HepG2 (cell line): Measurements from ENCODE around the gene INA. TPM values are rescaled to one million over a fixed set of nuclear protein-coding genes. Genes with fewer than 3 reads are reported as not detected.
A peak's percentile ranks its signal among the peaks of the same experiment; 100 is the strongest.

Source experiments
- ERF ChIP-seq: IDR thresholded peaks from 2 replicates; pipeline ENCODE4 v1.6.1; 2018; ENCODE audit warnings: missing biosample characterization, missing genetic modification reagents
- FOSL2 ChIP-seq: sonication (generic); formaldehyde crosslinking; IDR thresholded peaks from 2 replicates; pipeline ENCODE4 v1.4.0; 2020; ENCODE audit warnings: missing genetic modification reagents
- HOXA5 ChIP-seq: sonication (generic); formaldehyde crosslinking; IDR thresholded peaks from 2 replicates; pipeline ENCODE4 v1.4.0; 2020; ENCODE audit warnings: missing genetic modification reagents
- IRF2 ChIP-seq: IDR thresholded peaks from 2 replicates; pipeline ENCODE4 v1.6.1; 2018; ENCODE audit warnings: missing genetic modification reagents, missing compliant biosample characterization
- IRX3 ChIP-seq: sonication (generic); formaldehyde crosslinking; IDR thresholded peaks from 2 replicates; pipeline ENCODE4 v1.8.1; 2023; ENCODE audit warnings: mild to moderate bottlenecking, low read depth, missing genetic modification reagents, borderline replicate concordance
- KDM2A ChIP-seq: sonication (generic); formaldehyde crosslinking; IDR thresholded peaks from 2 replicates; pipeline ENCODE4 v1.4.0; 2020; ENCODE audit warnings: low read depth, missing genetic modification reagents, borderline replicate concordance
- RFXANK ChIP-seq: IDR thresholded peaks from 2 replicates; pipeline ENCODE4 v1.6.1; 2016
- SAP130 ChIP-seq: IDR thresholded peaks from 2 replicates; pipeline ENCODE4 v1.6.1; 2016; ENCODE audit warnings: low read depth
- SIN3A ChIP-seq: IDR thresholded peaks from 2 replicates; pipeline ENCODE4 v1.6.1; 2011; ENCODE audit warnings: low read depth, mild to moderate bottlenecking, control low read depth, low read length, borderline replicate concordance
- XRCC5 ChIP-seq: fragments of 200-400 bp; formaldehyde crosslinking; optimal IDR thresholded peaks from 2 replicates; pipeline ENCODE3; 2017; ENCODE audit warnings: mild to moderate bottlenecking, low read length
- ZEB1 ChIP-seq: IDR thresholded peaks from 2 replicates; pipeline ENCODE4 v1.6.1; 2012; ENCODE audit warnings: mild to moderate bottlenecking, low read depth, inconsistent platforms; ENCODE audit not compliant: insufficient replicate concordance
- ZFP90 ChIP-seq: sonication (generic); formaldehyde crosslinking; IDR thresholded peaks from 2 replicates; pipeline ENCODE4 v1.8.0; 2022; ENCODE audit warnings: missing genetic modification reagents, mild to moderate bottlenecking, inconsistent platforms, borderline replicate concordance
- ZNF136 ChIP-seq: sonication (generic); formaldehyde crosslinking; IDR thresholded peaks from 2 replicates; pipeline ENCODE4 v1.8.1; 2022; ENCODE audit warnings: low read depth, mild to moderate bottlenecking, moderate library complexity, missing genetic modification reagents
- ZNF205 ChIP-seq: IDR thresholded peaks from 2 replicates; pipeline ENCODE4 v1.6.1; 2018; ENCODE audit warnings: missing biosample characterization, missing genetic modification reagents
- ZNF260 ChIP-seq: sonication (generic); formaldehyde crosslinking; IDR thresholded peaks from 2 replicates; pipeline ENCODE4 v1.4.0; 2020; ENCODE audit warnings: missing genetic modification reagents, low read depth, mild to moderate bottlenecking, borderline replicate concordance
- ZNF441 ChIP-seq: sonication (generic); formaldehyde crosslinking; IDR thresholded peaks from 2 replicates; pipeline ENCODE4 v1.7.0; 2021; ENCODE audit warnings: missing genetic modification reagents, borderline replicate concordance
- ZNF530 ChIP-seq: sonication (generic); formaldehyde crosslinking; IDR thresholded peaks from 2 replicates; pipeline ENCODE4 v1.5.0; 2020; ENCODE audit warnings: low read depth, mild to moderate bottlenecking, missing genetic modification reagents
- polyA plus RNA-seq, 8 experiments: library from polyadenylated mRNA; depleted of rRNA in 3 of 8; stranded (reverse) in 7 of 8; unstranded in 1 of 8; fragments of >200 nt; fragmentation: Illumina TruSeq in 4 of 8; extraction: Trizol in 4 of 8; gene quantifications; 2 replicates each; pipeline versions ENCODE4 v1.2.1 to v1.2.3, GENCODE V29; 2011 to 2016; ENCODE audit warnings: low read depth in 4 of 8, missing spikeins in 1 of 8, mixed read lengths in 1 of 8; ENCODE audit not compliant: insufficient read depth in 1 of 8
- total RNA-seq, 5 experiments: library from RNA; depleted of rRNA; stranded (reverse); fragments of >200 nt; fragmentation: Illumina TruSeq; extraction: Trizol; gene quantifications; 2 replicates each; pipeline ENCODE4 v1.2.3, GENCODE V29; 2016; ENCODE audit warnings: low read depth in 1 of 5
- TF ChIP-seq, protein P1 (sequence below): sonication (generic); formaldehyde crosslinking; IDR thresholded peaks from 2 replicates; pipeline ENCODE4 v1.4.0; 2020; ENCODE audit warnings: missing genetic modification reagents, borderline replicate concordance
- TF ChIP-seq, protein P2 (sequence below): sonication (generic); formaldehyde crosslinking; conservative IDR thresholded peaks from 2 replicates; pipeline ENCODE4 v1.4.0; 2020; ENCODE audit warnings: missing genetic modification reagents
- TF ChIP-seq, protein P3 (sequence below): sonication (generic); formaldehyde crosslinking; IDR thresholded peaks from 2 replicates; pipeline ENCODE4 v1.4.0; 2020; ENCODE audit warnings: missing genetic modification reagents; ENCODE audit errors: not compliant biosample characterization
- TF ChIP-seq, protein P4 (sequence below): sonication (generic); formaldehyde crosslinking; conservative IDR thresholded peaks from 2 replicates; pipeline ENCODE4 v1.5.0; 2020; ENCODE audit warnings: missing genetic modification reagents
- TF ChIP-seq, protein P5 (sequence below): IDR thresholded peaks from 2 replicates; pipeline ENCODE4 v1.6.1; 2016; ENCODE audit warnings: low read depth, control low read depth

INA gene
- total and polyA plus RNA-seq, 2 of the 13 experiments (the other 11 are each of a cell fraction or from before 2014, with no cell fraction given) = 0.04 to 0.13 TPM

DNA sequence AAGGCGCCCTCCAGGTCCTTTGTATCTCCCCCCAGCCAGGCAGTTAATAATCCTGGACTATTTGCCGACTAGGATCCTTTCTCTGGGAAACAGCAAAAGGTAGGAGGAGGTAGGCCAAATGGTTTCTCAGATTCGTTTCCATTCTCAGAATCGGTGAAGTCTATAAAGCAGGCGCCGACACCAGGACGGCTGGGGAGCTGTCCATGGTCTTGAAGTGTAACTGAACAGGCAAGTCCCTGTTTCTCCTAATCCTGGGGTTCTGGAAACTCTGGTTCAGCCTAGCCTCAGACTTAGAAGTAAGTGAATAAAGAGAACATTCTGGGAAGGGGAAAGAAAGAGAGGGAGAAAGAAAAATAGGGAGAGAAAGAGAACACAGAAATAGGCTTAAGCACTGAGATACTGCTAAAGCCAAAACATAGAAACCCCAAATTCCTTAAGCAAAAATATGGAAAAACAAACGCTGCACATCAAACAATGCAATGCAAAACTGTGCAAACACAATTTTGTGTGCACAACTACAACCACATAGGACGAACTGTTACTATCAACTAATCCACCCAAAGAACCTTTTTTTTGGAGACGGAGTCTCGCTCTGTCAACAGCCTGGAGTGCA, 11.1 kb upstream of the INA start (continued):
- TF ChIP-seq ZEB1 = no peak
- 0 out of 2 replicates have a peak, but pooled peaks have one; percentile 44 for TF ChIP-seq ZNF136 (CRISPR knock-in tag)
- TF ChIP-seq XRCC5 = peak; percentile 38
- peak; percentile 67; the same call in 1 of the 2 replicates for TF ChIP-seq IRX3
- TF ChIP-seq, protein P1, sequence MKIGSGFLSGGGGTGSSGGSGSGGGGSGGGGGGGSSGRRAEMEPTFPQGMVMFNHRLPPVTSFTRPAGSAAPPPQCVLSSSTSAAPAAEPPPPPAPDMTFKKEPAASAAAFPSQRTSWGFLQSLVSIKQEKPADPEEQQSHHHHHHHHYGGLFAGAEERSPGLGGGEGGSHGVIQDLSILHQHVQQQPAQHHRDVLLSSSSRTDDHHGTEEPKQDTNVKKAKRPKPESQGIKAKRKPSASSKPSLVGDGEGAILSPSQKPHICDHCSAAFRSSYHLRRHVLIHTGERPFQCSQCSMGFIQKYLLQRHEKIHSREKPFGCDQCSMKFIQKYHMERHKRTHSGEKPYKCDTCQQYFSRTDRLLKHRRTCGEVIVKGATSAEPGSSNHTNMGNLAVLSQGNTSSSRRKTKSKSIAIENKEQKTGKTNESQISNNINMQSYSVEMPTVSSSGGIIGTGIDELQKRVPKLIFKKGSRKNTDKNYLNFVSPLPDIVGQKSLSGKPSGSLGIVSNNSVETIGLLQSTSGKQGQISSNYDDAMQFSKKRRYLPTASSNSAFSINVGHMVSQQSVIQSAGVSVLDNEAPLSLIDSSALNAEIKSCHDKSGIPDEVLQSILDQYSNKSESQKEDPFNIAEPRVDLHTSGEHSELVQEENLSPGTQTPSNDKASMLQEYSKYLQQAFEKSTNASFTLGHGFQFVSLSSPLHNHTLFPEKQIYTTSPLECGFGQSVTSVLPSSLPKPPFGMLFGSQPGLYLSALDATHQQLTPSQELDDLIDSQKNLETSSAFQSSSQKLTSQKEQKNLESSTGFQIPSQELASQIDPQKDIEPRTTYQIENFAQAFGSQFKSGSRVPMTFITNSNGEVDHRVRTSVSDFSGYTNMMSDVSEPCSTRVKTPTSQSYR = peak; percentile 46; the same call in 1 of the 2 replicates
- TF ChIP-seq SAP130 = peak; percentile 77
- TF ChIP-seq ERF = peak; percentile 82
- TF ChIP-seq ZNF260 = no peak
- peak; percentile 54; the same call in 1 of the 2 replicates for TF ChIP-seq IRF2
- TF ChIP-seq, protein P2, sequence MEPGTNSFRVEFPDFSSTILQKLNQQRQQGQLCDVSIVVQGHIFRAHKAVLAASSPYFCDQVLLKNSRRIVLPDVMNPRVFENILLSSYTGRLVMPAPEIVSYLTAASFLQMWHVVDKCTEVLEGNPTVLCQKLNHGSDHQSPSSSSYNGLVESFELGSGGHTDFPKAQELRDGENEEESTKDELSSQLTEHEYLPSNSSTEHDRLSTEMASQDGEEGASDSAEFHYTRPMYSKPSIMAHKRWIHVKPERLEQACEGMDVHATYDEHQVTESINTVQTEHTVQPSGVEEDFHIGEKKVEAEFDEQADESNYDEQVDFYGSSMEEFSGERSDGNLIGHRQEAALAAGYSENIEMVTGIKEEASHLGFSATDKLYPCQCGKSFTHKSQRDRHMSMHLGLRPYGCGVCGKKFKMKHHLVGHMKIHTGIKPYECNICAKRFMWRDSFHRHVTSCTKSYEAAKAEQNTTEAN = peak; percentile 86
- TF ChIP-seq SIN3A = peak; percentile 55; the same call in 1 of the 2 replicates
- TF ChIP-seq, protein P3, sequence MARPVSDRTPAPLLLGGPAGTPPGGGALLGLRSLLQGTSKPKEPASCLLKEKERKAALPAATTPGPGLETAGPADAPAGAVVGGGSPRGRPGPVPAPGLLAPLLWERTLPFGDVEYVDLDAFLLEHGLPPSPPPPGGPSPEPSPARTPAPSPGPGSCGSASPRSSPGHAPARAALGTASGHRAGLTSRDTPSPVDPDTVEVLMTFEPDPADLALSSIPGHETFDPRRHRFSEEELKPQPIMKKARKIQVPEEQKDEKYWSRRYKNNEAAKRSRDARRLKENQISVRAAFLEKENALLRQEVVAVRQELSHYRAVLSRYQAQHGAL = peak; percentile 90
- TF ChIP-seq ZNF205 = peak; percentile 68; the same call in 1 of the 2 replicates
- peak; percentile 93 for TF ChIP-seq HOXA5 (CRISPR knock-in tag)
- TF ChIP-seq, protein P4, sequence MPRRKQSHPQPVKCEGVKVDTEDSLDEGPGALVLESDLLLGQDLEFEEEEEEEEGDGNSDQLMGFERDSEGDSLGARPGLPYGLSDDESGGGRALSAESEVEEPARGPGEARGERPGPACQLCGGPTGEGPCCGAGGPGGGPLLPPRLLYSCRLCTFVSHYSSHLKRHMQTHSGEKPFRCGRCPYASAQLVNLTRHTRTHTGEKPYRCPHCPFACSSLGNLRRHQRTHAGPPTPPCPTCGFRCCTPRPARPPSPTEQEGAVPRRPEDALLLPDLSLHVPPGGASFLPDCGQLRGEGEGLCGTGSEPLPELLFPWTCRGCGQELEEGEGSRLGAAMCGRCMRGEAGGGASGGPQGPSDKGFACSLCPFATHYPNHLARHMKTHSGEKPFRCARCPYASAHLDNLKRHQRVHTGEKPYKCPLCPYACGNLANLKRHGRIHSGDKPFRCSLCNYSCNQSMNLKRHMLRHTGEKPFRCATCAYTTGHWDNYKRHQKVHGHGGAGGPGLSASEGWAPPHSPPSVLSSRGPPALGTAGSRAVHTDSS = no peak
- peak; percentile 81; the same call in 1 of the 2 replicates for TF ChIP-seq ZNF441 (CRISPR knock-in tag)
- no peak for TF ChIP-seq ZNF530 (CRISPR knock-in tag)
- peak; percentile 72; the same call in 1 of the 2 replicates for TF ChIP-seq ZFP90
- TF ChIP-seq KDM2A (CRISPR knock-in tag) = 0 out of 2 replicates have a peak, but pooled peaks have one; percentile 50
- TF ChIP-seq RFXANK (CRISPR knock-in tag) = peak; percentile 89; the same call in 1 of the 2 replicates
- TF ChIP-seq, protein P5, sequence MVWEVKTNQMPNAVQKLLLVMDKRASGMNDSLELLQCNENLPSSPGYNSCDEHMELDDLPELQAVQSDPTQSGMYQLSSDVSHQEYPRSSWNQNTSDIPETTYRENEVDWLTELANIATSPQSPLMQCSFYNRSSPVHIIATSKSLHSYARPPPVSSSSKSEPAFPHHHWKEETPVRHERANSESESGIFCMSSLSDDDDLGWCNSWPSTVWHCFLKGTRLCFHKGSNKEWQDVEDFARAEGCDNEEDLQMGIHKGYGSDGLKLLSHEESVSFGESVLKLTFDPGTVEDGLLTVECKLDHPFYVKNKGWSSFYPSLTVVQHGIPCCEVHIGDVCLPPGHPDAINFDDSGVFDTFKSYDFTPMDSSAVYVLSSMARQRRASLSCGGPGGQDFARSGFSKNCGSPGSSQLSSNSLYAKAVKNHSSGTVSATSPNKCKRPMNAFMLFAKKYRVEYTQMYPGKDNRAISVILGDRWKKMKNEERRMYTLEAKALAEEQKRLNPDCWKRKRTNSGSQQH (CRISPR knock-in tag) = peak; percentile 89; the same call in 1 of the 2 replicates
- peak; percentile 46 for TF ChIP-seq FOSL2
